H1 (cell line): ENCODE results near the gene CFAP221. TPM values are rescaled to one million over a fixed set of nuclear protein-coding genes. Genes with fewer than 3 reads are reported as not detected.

Experiments used
- CTCF ChIP-seq, 3 experiments: IDR thresholded peaks; 1 replicate in 2 of 3; 2 replicates in 1 of 3; pipeline versions ENCODE4 v1.5.1 to v1.6.1; 2011; ENCODE audit warnings: low read length in 3 of 3, mild to moderate bottlenecking in 3 of 3, inconsistent platforms in 2 of 3, low read depth in 1 of 3, moderate library complexity in 1 of 3; ENCODE audit not compliant: insufficient read depth in 1 of 3; ENCODE audit errors: control extremely low read depth in 1 of 3
- JUND ChIP-seq: IDR thresholded peaks from 2 replicates; pipeline ENCODE4 v1.6.1; 2011; ENCODE audit warnings: mild to moderate bottlenecking, improper control_type of control experiment, low read length
- SRF ChIP-seq: IDR thresholded peaks from 2 replicates; pipeline ENCODE4 v1.6.1; 2011; ENCODE audit warnings: mild to moderate bottlenecking, low read depth, low read length, moderate library complexity
- TEAD4 ChIP-seq: IDR thresholded peaks from 2 replicates; pipeline ENCODE4 v1.6.1; 2012; ENCODE audit warnings: low read depth, low read length, inconsistent platforms, mixed read lengths
- polyA plus RNA-seq, 7 experiments: library from polyadenylated mRNA; depleted of rRNA in 3 of 7; stranded (reverse) in 5 of 7; unstranded in 2 of 7; fragments of >200 nt in 5 of 7; fragments of 200-250 nt in 2 of 7; gene quantifications; 1 replicate in 5 of 7; 2 replicates in 1 of 7; 4 replicates in 1 of 7; pipeline versions ENCODE4 v1.2.1 to v1.2.3, GENCODE V29; 2011 to 2013; ENCODE audit warnings: missing spikeins in 2 of 7, mixed read lengths in 2 of 7
- total RNA-seq: library from RNA; stranded (reverse); fragmentation: NEBNext Ultra II Directional; extraction: Animal tissue kit (Norgen Biotek cat#: 25700); gene quantifications from 2 replicates; pipeline ENCODE4 v1.2.1, GENCODE V29; 2021

The CFAP221 gene
- total and polyA plus RNA-seq, 2 of the 8 experiments (the other 6 are each of a cell fraction or from before 2014, with no cell fraction given): 0.14 to 0.71 TPM

- TF ChIP-seq TEAD4: no peak
- TF ChIP-seq CTCF (IDR thresholded peaks at IDR 0.05; ENCODE audit: control extremely low read depth in 1 of 3, insufficient read depth in 1 of 3, low read depth in 1 of 3, low read length in 3 of 3): no peak
- no peak for TF ChIP-seq SRF
- TF ChIP-seq JUND: no peak
Observed at GRCh38 chr2:119644186-119644585, 99.9 kb downstream of the CFAP221 start (continued).
